ENCODE data around the gene ARMC6.

The ARMC6 gene

DNA sequence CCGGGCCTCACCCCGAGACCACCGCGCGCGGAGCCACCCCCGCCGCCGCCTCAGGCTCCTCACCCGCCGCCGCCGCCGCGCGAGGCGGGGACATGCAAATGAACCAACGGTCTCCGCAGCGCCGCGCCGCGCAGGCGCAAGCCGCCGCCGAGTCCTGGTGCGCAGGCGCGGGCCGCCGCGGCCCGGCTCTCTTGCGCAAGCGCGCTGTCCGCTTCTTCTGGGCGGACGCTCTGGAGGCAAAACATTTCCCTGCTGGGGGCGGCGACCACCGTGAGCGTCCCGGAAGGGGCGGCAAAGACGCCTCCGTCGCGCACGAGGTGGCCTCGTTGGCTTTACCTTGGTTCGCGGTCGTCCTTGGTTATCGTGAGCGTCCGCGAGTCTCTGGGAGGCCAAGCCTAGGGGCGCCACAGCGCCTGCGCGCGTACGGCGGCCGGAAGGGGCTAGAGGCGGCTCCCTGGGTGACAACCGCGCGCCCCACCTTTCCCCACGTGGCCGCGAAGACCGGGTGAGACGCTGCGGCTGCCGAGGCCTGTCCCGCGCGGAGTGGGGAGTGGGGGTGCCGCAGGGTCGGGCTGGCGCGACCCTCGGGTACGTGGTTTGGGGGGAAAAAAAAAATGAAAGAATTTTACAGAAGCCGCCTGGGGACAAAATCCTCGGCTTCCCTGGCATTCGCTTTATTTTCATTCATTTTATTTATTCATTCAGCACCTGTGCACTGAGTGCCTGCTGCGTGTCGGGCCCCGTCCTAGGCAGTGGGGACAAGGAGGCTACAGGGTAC is at the start of gene ARMC6, which contains the start of gene SUGP2:
Gene ARMC6, plus strand, starts transcription at position 178 of the 778 bp plus-strand sequence. CDS start 607 bp downstream, outside the sequence.
Gene SUGP2, minus strand, starts transcription at position 92 of the 778 bp plus-strand sequence. CDS start 2,446 bp downstream, outside the sequence.
- peak; percentile 83 for DNase-seq (ENCODE audit: low read depth)

- no peak for DNase-seq (ENCODE audit: low read depth)
Measured at GRCh38 chr19:18984251-18984650, 49.2 kb upstream of the ARMC6 start.

DNA sequence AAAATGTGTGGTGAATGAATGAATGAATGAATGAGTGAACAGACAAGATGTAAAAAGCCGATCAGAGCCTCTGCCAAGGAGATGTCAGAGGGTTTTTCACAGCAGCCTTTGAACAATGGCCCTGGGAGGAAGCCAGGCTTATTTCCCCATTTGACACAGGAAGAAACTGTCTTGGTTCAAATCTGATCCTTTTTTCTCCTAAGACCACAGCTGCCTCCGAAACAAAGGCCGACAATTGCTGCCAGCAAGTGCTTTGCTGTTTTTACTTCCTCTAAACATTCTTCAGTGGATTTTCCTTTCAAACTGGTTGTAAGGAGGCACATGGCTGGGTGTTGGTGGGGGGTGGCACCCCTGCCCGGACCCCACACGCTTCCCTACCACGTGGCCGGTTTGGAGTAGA is 48.1 kb upstream of the ARMC6 start:
- DNase-seq (ENCODE audit: low read depth) = no peak

DNA sequence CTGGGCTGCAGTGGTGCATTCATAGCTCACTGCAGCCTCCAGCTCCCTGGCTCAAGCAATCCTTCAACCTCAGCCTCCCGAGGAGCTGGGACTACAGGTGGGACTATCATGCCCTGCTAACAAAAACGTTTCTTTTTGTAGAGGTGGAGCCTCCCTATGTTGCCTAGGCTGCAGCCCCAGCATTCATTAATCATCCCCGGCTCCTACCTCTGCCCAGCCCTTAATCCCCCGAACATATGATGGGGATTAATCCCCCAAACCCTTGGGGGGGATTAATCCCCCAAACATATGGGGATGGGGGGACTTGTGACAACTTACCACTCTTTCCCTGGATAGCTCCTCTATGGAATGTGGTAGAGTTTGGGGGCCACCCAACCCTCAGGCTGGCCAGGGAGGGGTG is 45.9 kb upstream of the ARMC6 start:
- no peak for DNase-seq (ENCODE audit: low read depth)

- no peak for DNase-seq (ENCODE audit: low read depth)
Measured at GRCh38 chr19:18989316-18989715, 44.1 kb upstream of the ARMC6 start.

DNA sequence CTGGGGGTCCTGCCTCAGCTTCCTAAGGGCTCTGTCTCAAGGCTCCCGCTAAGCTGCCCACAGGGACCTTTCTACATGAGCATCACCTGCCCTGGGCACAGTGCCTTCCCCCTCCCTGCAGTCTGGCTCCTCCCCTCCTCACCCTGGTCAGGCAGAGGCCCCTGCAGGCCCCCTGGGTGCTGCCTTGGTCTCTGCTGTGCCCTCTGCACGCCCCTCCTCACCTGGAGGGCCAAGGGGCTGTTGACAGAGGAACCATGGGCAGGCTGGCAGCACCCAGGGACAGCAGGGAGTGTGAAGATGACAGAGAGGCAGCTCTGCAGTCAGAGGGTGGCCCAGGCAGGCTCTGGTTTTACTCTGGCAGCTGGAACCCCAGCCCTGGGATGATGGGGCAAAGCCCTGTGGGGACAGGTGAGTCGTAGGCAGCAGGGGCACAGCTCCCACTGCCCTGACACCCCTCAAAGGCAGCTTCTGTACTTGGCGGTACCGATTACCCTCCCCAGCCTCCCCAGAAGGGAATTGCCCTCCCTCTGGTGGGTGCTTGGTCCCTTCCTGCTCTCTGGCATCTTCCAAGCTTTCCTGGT is 43.2 kb upstream of the ARMC6 start:
- DNase-seq (ENCODE audit: low read depth) = no peak

GRCh38 chr19:18991006-18991405 is 42.4 kb upstream of the ARMC6 start:
- no peak for DNase-seq (ENCODE audit: low read depth)

GRCh38 chr19:18991468-18991867 is 41.9 kb upstream of the ARMC6 start:
- no peak for DNase-seq (ENCODE audit: low read depth)

DNA sequence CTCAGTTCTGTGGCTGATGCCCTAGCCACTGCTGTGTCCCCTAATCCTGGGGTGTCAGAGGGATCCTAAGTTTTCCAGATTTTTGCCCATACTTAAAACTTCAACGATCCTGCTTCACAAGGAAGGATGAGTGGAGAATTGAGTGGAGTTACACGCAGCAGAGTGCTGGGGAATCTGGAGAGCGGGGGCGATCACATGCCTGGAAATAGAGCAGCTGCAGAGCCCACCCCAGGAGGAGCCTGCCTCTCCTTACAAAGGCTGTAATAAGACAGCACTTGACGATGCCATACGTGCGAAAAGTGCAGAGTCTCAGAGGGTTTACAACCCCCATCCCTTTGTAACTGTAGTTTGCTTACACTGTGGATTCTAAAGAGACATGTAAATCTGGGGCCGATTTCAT is 40.7 kb upstream of the ARMC6 start:
- DNase-seq (ENCODE audit: low read depth) = no peak

DNA sequence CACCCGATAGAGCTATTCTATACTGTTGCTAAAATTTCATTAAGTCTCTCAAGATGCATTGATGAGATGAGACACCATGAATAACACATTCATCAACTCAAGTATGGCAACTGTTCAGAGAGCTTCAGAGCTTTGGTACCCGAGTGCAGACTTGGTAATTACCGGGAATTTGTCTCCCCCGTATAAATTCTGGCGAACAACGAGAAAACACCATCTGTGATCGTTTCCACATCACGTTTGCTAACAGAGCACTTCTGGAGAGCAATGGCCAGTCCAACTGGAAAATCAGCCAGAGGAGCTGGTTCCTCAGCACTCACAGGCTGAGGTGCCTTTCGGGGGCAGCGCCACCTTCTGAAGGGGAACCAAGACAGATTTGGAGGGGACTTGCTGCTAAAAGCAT is 40.3 kb upstream of the ARMC6 start:
- no peak for DNase-seq (ENCODE audit: low read depth)

DNA sequence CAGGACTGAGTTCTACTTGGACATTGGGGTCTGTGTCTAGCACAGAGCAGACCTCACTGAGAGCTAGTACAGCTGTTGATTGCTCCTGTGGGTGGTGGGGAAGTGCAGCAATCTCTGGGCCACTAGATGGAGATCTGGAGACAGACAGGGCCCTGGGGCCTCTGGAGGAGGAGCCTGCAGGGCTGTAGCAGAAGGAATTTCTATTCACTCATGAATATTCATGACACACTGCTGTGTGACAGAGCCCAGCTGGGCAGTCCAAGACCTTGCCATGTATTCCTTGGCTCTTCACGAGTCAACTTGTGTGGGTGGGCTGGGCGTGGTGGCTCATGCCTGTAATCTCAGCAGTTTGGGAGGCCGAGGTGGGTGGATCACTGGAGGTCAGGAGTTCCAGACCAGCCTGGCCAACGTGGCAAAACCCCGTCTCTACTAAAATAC is 37.6 kb upstream of the ARMC6 start:
- no peak for DNase-seq (ENCODE audit: low read depth)

DNA sequence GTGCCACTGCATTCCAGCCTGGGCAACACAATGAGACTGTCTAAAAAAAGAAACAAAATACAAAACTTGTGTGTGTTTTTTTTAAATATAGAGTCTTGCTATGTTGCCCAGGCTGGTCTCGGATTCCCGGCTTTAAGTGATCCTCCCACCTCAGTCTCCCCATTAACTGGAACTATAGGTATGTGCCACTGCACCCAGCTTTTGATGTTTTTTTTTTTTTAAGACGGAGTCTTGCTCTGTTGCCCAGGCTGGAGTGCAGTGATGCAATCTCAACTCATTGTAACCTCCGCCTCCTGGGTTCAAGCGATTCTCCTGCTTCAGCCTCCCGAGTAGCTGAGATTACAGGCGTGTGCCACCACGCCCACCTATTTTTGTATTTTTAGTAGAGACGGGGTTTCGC is 37.1 kb upstream of the ARMC6 start:
- no peak for DNase-seq (ENCODE audit: low read depth)

DNA sequence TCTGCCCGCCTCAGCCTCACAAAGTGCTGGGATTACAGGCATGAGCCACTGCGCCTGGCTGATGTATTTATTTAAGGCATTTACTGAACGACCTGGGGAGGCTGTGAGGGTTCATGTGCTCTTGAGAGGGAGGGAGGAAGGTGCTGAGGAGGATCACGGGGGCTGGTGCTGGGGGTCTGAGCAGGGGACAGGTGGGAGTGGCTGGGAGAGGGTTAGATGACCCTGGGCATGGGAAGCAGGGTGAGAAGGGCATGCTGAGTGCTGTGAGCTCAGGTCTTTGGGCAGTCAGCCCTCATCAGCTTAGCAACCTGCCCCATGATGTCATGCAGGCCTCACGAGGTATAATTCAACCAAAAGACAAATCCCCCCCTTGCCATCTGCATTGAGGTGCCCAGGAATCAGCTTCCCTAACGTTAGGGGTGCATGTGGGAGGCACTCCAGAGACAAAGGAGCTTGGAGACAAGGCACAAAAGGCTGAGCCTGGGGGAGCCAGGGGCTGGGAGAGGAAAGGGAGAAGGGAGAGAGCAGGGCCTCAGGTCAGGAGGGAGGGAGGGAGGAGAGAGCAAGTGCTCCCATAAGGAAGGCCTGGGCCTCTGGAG is 36.5 kb upstream of the ARMC6 start:
- no peak for DNase-seq (ENCODE audit: low read depth)

GRCh38 chr19:18998276-18998675 is 35.1 kb upstream of the ARMC6 start:
- no peak for DNase-seq (ENCODE audit: low read depth)

- DNase-seq (ENCODE audit: low read depth) = no peak
Measured at GRCh38 chr19:18999016-18999758, 34.2 kb upstream of the ARMC6 start.

- no peak for DNase-seq (ENCODE audit: low read depth)
Measured at GRCh38 chr19:18999896-19000620, 33.3 kb upstream of the ARMC6 start.

GRCh38 chr19:19004144-19004543 is 29.3 kb upstream of the ARMC6 start:
- DNase-seq (ENCODE audit: low read depth) = no peak

- no peak for DNase-seq (ENCODE audit: low read depth)
Measured at GRCh38 chr19:19006213-19006612, 27.2 kb upstream of the ARMC6 start.

GRCh38 chr19:19009951-19010350 is 23.5 kb upstream of the ARMC6 start:
- DNase-seq (ENCODE audit: low read depth) = no peak

DNA sequence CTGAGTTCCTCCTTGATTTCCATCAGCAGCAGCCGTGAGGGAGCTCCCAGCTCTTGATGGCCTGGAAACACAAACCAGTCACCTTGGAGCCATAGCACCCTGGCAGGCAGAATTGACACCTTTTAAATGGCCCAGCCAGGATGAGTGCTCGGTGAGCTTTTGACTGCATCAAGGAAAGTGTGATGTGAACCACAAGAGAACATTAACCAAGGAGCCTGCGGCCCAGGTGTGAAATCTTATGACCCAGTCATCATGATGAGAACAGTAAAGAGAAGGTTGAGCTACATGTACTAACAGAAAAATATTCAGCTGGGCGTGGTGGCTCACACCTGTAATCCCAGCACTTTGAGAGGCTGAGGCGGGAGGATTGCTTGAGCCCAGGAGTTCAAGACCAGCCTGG is 22.9 kb upstream of the ARMC6 start:
- DNase-seq (ENCODE audit: low read depth) = no peak

DNA sequence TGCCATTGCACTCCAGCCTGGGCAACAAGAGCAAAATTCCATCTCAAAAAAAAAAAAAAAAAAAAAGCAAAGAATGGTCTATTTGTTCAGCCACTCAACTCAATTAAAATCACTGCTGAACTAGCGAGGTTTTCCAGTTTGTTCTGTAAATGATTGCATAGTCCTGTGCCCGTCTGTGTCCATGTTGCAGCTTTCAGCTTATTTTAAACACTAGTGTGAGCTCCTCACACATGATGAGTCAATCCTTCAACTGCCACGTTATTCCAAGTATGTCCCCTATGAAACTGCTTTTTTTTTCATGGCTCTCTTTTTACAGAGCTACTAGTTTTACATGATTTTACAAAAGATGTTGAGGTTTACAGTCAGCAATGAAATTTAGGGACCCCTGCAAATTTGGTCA is 12.3 kb upstream of the ARMC6 start:
- no peak for DNase-seq (ENCODE audit: low read depth)

All from activated T-helper 9 cell treated with anti-CD3 and anti-CD28 coated beads, Interleukin-2, amount 50 U/mL, for 16 hours (primary cell).